OCI-LY3 (cell line): Measurements from ENCODE around the gene EFEMP2.

ENCODE experiments used
- H2AFZ ChIP-seq: fragments of 200-600, 300-600 bp; shearing (Covaris generic); 2 replicates; pipeline ENCODE4 v1.6.0; 2014; ENCODE audit warnings: antibody characterized with exemption, low read depth, low read length
- H3K27ac ChIP-seq: fragments of 200-600, 300-600 bp; sonication (generic); 2 replicates; pipeline ENCODE4 v1.5.1; 2014; ENCODE audit warnings: mild to moderate bottlenecking, low read length, moderate library complexity, mixed read lengths
- H3K27me3 ChIP-seq: fragments of 200-600, 300-600 bp; sonication (generic); 2 replicates; pipeline ENCODE4 v1.6.1; 2014; ENCODE audit warnings: low read depth, low read length, mixed read lengths
- H3K36me3 ChIP-seq: fragments of 200-600, 300-600 bp; sonication (generic); replicated peaks from 2 replicates; pipeline ENCODE3; 2014; ENCODE audit warnings: low read depth, low read length, mixed read lengths
- H3K4me1 ChIP-seq: fragments of 300-600, 200-600 bp; sonication (generic); 2 replicates; pipeline ENCODE4 v1.6.1; 2014; ENCODE audit warnings: low read length, mixed read lengths
- H3K4me2 ChIP-seq: fragments of 200-600, 300-600 bp; sonication (generic); 2 replicates; pipeline ENCODE4 v1.6.1; 2014; ENCODE audit warnings: low read length, mixed read lengths
- H3K4me3 ChIP-seq: fragments of 300-600, 200-600 bp; sonication (generic); 2 replicates; pipeline ENCODE4 v1.5.1; 2014; ENCODE audit warnings: antibody characterized with exemption, mild to moderate bottlenecking, low read length, moderate library complexity
- H3K79me2 ChIP-seq: fragments of 300-600, 200-600 bp; shearing (Covaris generic); 2 replicates; pipeline ENCODE4 v1.6.1; 2014; ENCODE audit warnings: mild to moderate bottlenecking, low read length, mixed read lengths
- H3K9ac ChIP-seq: fragments of 300-600, 200-600 bp; shearing (Covaris generic); 2 replicates; pipeline ENCODE4 v1.6.0; 2014; ENCODE audit warnings: mild to moderate bottlenecking, low read length, moderate library complexity
- H3K9me3 ChIP-seq: fragments of 200-600, 300-600 bp; shearing (Covaris generic); 2 replicates; pipeline ENCODE4 v1.6.1; 2014; ENCODE audit warnings: low read length, mixed read lengths; ENCODE audit not compliant: insufficient read depth
- H4K20me1 ChIP-seq: fragments of 200-600, 300-600 bp; sonication (generic); 2 replicates; pipeline ENCODE4 v1.6.1; 2016; ENCODE audit warnings: low read length, mixed read lengths; ENCODE audit not compliant: insufficient read depth
- CTCF ChIP-seq: fragments of 200-600, 300-600 bp; sonication (generic); IDR thresholded peaks from 2 replicates; pipeline ENCODE4 v1.5.1; 2014; ENCODE audit warnings: antibody characterized with exemption, low read length, low read depth
- EZH2phosphoT487 ChIP-seq: fragments of 200-600 bp; shearing (Covaris generic); IDR thresholded peaks from 2 replicates; pipeline ENCODE4 v1.6.1; 2018; ENCODE audit warnings: antibody characterized with exemption, mixed run types, low read depth

EFEMP2 gene

GRCh38 chr11:65920372-65920802, 47.8 kb upstream of the EFEMP2 start:
- Histone ChIP-seq H3K4me1 (peaks cover 14% of the 10 kb centered on the region), H3K36me3 (peaks cover 13% of the 10 kb centered on the region), H3K27me3 (no peaks in the 10 kb centered on the region), H3K9me3 (no peaks in the 10 kb centered on the region), H3K4me3 (peak overlapping the region; percentile 89), H2AFZ (no peak overlapping the region), H3K4me2 (peak overlapping the region; percentile 96), H3K79me2 (peaks cover 27% of the 10 kb centered on the region), H3K9ac (peak overlapping the region; percentile 78), H4K20me1 (no peaks in the 10 kb centered on the region), H3K27ac (no peak overlapping the region)
- TF ChIP-seq CTCF (no peak), EZH2phosphoT487 (no peak)

GRCh38 chr11:65919573-65920371, 47.2 kb upstream of the EFEMP2 start:
- Histone ChIP-seq H2AFZ (peak overlapping the region; percentile 62; the same call in 1 of the 2 replicates), H3K36me3 (peaks cover 13% of the 10 kb centered on the region), H3K27ac (peak overlapping the region; percentile 46), H3K4me1 (peaks cover 14% of the 10 kb centered on the region), H3K4me3 (peak overlapping the region; percentile 89), H3K9me3 (no peaks in the 10 kb centered on the region), H3K79me2 (peaks cover 27% of the 10 kb centered on the region), H3K9ac (peak overlapping the region; percentile 78), H3K27me3 (no peaks in the 10 kb centered on the region), H3K4me2 (peak overlapping the region; percentile 96), H4K20me1 (no peaks in the 10 kb centered on the region)
- TF ChIP-seq EZH2phosphoT487 (no peak), CTCF (no peak)

GRCh38 chr11:65919141-65919572, 46.6 kb upstream of the EFEMP2 start, which contains the start of gene DRAP1:
Gene DRAP1, plus strand, starts transcription at chr11:65919426. Its CDS starts 76 bp downstream, at chr11:65919502.
- H3K27ac ChIP-seq = peak within 1 kb of the TSS; percentile 46
- peaks cover 13% of the 10 kb centered on the region for H3K36me3 ChIP-seq
- peak within 1 kb of the TSS; percentile 87 for H3K9ac ChIP-seq
- H2AFZ ChIP-seq = peak within 1 kb of the TSS; percentile 62; the same call in 1 of the 2 replicates
- H3K4me1 ChIP-seq = peaks cover 14% of the 10 kb centered on the region
- no peak for TF ChIP-seq CTCF
- no peak for TF ChIP-seq EZH2phosphoT487
- no peaks in the 10 kb centered on the region for H3K9me3 ChIP-seq
- H3K4me3 ChIP-seq = peak within 1 kb of the TSS; percentile 89
- no peaks in the 10 kb centered on the region for H4K20me1 ChIP-seq
- peaks cover 27% of the 10 kb centered on the region for H3K79me2 ChIP-seq
- peak within 1 kb of the TSS; percentile 98 for H3K4me2 ChIP-seq
- H3K27me3 ChIP-seq = no peaks in the 10 kb centered on the region

- peaks cover 13% of the 10 kb centered on the region for H3K36me3 ChIP-seq
- peak within 1 kb of the TSS; percentile 87 for H3K9ac ChIP-seq
- no peak for TF ChIP-seq EZH2phosphoT487
- TF ChIP-seq CTCF = no peak
- peak within 1 kb of the TSS; percentile 89 for H3K4me3 ChIP-seq
- peaks cover 27% of the 10 kb centered on the region for H3K79me2 ChIP-seq
- no peaks in the 10 kb centered on the region for H3K27me3 ChIP-seq
- peaks cover 15% of the 10 kb centered on the region for H3K4me1 ChIP-seq
- peak within 1 kb of the TSS; percentile 62; the same call in 1 of the 2 replicates for H2AFZ ChIP-seq
- H4K20me1 ChIP-seq = no peaks in the 10 kb centered on the region
- H3K9me3 ChIP-seq = no peaks in the 10 kb centered on the region
- H3K4me2 ChIP-seq = peak within 1 kb of the TSS; percentile 98
- H3K27ac ChIP-seq = peak within 1 kb of the TSS; percentile 46
Observed at GRCh38 chr11:65918211-65919140, 45.9 kb upstream of the EFEMP2 start, which contains the start of gene C11orf68. Gene C11orf68, minus strand, starts transcription at chr11:65919062. Its CDS starts 31 bp downstream, at chr11:65919031.
